Activated T-cell treated with anti-CD3 and anti-CD28 coated beads, Interleukin-2, amount 50 U/mL, for 4 hours (primary cell): Measurements from ENCODE around the gene PTPRT. TPM values are rescaled to one million over a fixed set of nuclear protein-coding genes. Genes with fewer than 3 reads are reported as not detected.

Experiments
- ATAC-seq, 2 donors: fragments of 200-7000 bp; cut with Tn5 transposase; one replicate each; pipeline ENCODE4 v1.10.0; 2021
- DNase-seq: peaks from one replicate; pipeline ENCODE4 v3.0.0-alpha.2; 2020
- H3K27me3 Mint-ChIP-seq: one replicate; pipeline ENCODE4 v1.8.0; 2021; ENCODE audit warnings: low read depth, mixed read lengths
- H3K36me3 Mint-ChIP-seq: one replicate; pipeline ENCODE4 v1.8.0; 2022; ENCODE audit warnings: mixed read lengths; ENCODE audit not compliant: insufficient read depth
- H3K4me1 Mint-ChIP-seq: one replicate; pipeline ENCODE4 v1.8.0; 2021; ENCODE audit warnings: low read depth, mixed read lengths
- H3K4me3 Mint-ChIP-seq: one replicate; pipeline ENCODE4 v1.8.0; 2021; ENCODE audit warnings: mild to moderate bottlenecking, moderate library complexity, mixed read lengths
- H3K9me3 Mint-ChIP-seq: one replicate; pipeline ENCODE4 v1.8.0; 2021; ENCODE audit warnings: mixed read lengths
- total RNA-seq, 3 donors: library from RNA; stranded (reverse); gene quantifications; one replicate each; pipeline ENCODE4 v1.2.1, GENCODE V29; 2021

PTPRT gene
- total RNA-seq, 3 donors from 2014 or later: not detected

GRCh38 chr20:42118409-42119125 is 1071.1 kb downstream of the PTPRT start:
- Mint-ChIP-seq H3K4me3 (no peak overlapping the region), H3K36me3 (no peaks in the 10 kb centered on the region), H3K27me3 (no peaks in the 10 kb centered on the region), H3K9me3 (no peaks in the 10 kb centered on the region), H3K4me1 (no peaks in the 10 kb centered on the region)
- ATAC-seq (no peak), DNase-seq (no peak)

- Mint-ChIP-seq H3K36me3 (no peaks in the 10 kb centered on the region), H3K27me3 (no peaks in the 10 kb centered on the region), H3K4me1 (no peaks in the 10 kb centered on the region), H3K9me3 (no peaks in the 10 kb centered on the region), H3K4me3 (no peak overlapping the region)
- DNase-seq: no peak
- no peak for ATAC-seq
Observed at GRCh38 chr20:42118001-42118400, 1071.7 kb downstream of the PTPRT start.

GRCh38 chr20:42113236-42113635 is 1076.5 kb downstream of the PTPRT start:
- ATAC-seq (no peak), DNase-seq (no peak)
- no peak overlapping the region for H3K4me3 Mint-ChIP-seq
- no peaks in the 10 kb centered on the region for H3K36me3 Mint-ChIP-seq
- H3K27me3 Mint-ChIP-seq: no peaks in the 10 kb centered on the region
- H3K9me3 Mint-ChIP-seq: no peaks in the 10 kb centered on the region
- H3K4me1 Mint-ChIP-seq: no peaks in the 10 kb centered on the region

- H3K4me3 Mint-ChIP-seq: no peak overlapping the region
Observed at GRCh38 chr20:42112161-42112560, 1077.5 kb downstream of the PTPRT start.

GRCh38 chr20:42111349-42111748 is 1078.4 kb downstream of the PTPRT start:
- no peak overlapping the region for H3K4me3 Mint-ChIP-seq
- ATAC-seq (no peak), DNase-seq (no peak)
- no peaks in the 10 kb centered on the region for H3K36me3 Mint-ChIP-seq
- H3K9me3 Mint-ChIP-seq: peaks cover 4% of the 10 kb centered on the region
- no peaks in the 10 kb centered on the region for H3K4me1 Mint-ChIP-seq
- no peaks in the 10 kb centered on the region for H3K27me3 Mint-ChIP-seq

More at GRCh38 chr20:42112161-42112560, 1077.5 kb downstream of the PTPRT start:
- Mint-ChIP-seq H3K27me3 (no peaks in the 10 kb centered on the region), H3K9me3 (no peaks in the 10 kb centered on the region), H3K36me3 (no peaks in the 10 kb centered on the region), H3K4me1 (no peaks in the 10 kb centered on the region)
- ATAC-seq: no peak
- DNase-seq: no peak

GRCh38 chr20:42110301-42110700 is 1079.4 kb downstream of the PTPRT start:
- DNase-seq (no peak), ATAC-seq (no peak)
- H3K4me1 Mint-ChIP-seq: no peaks in the 10 kb centered on the region
- H3K27me3 Mint-ChIP-seq: no peaks in the 10 kb centered on the region
- H3K36me3 Mint-ChIP-seq: no peaks in the 10 kb centered on the region
- peaks cover 5% of the 10 kb centered on the region for H3K9me3 Mint-ChIP-seq
- H3K4me3 Mint-ChIP-seq: no peak overlapping the region

GRCh38 chr20:42102000-42102399 is 1087.7 kb downstream of the PTPRT start:
- DNase-seq: no peak
- ATAC-seq: no peak
- peaks cover 8% of the 10 kb centered on the region for H3K9me3 Mint-ChIP-seq
- no peaks in the 10 kb centered on the region for H3K4me1 Mint-ChIP-seq
- H3K36me3 Mint-ChIP-seq: no peaks in the 10 kb centered on the region
- peaks cover 2% of the 10 kb centered on the region for H3K27me3 Mint-ChIP-seq
- no peak overlapping the region for H3K4me3 Mint-ChIP-seq

GRCh38 chr20:42100137-42100704 is 1089.5 kb downstream of the PTPRT start:
- H3K36me3 Mint-ChIP-seq: no peaks in the 10 kb centered on the region
- H3K4me3 Mint-ChIP-seq: no peak overlapping the region
- no peak for DNase-seq
- no peak for ATAC-seq
- H3K9me3 Mint-ChIP-seq: peaks cover 3% of the 10 kb centered on the region
- H3K4me1 Mint-ChIP-seq: no peaks in the 10 kb centered on the region
- H3K27me3 Mint-ChIP-seq: peaks cover 2% of the 10 kb centered on the region

- H3K36me3 Mint-ChIP-seq: no peaks in the 10 kb centered on the region
- ATAC-seq (no peak), DNase-seq (no peak)
- peaks cover 2% of the 10 kb centered on the region for H3K27me3 Mint-ChIP-seq
- H3K9me3 Mint-ChIP-seq: peaks cover 3% of the 10 kb centered on the region
- H3K4me3 Mint-ChIP-seq: no peak overlapping the region
- H3K4me1 Mint-ChIP-seq: no peaks in the 10 kb centered on the region
Observed at GRCh38 chr20:42099101-42099500, 1090.6 kb downstream of the PTPRT start.

GRCh38 chr20:42098418-42098817 is 1091.3 kb downstream of the PTPRT start:
- no peaks in the 10 kb centered on the region for H3K36me3 Mint-ChIP-seq

GRCh38 chr20:42097741-42098140 is 1092.0 kb downstream of the PTPRT start:
- Mint-ChIP-seq H3K27me3 (peaks cover 2% of the 10 kb centered on the region), H3K4me1 (no peaks in the 10 kb centered on the region), H3K9me3 (no peaks in the 10 kb centered on the region), H3K4me3 (no peak overlapping the region), H3K36me3 (no peaks in the 10 kb centered on the region)
- ATAC-seq (no peak), DNase-seq (no peak)

More at GRCh38 chr20:42098418-42098817, 1091.3 kb downstream of the PTPRT start:
- ATAC-seq: no peak
- Mint-ChIP-seq H3K4me1 (no peaks in the 10 kb centered on the region), H3K9me3 (peaks cover 3% of the 10 kb centered on the region), H3K27me3 (peaks cover 2% of the 10 kb centered on the region), H3K4me3 (no peak overlapping the region)
- DNase-seq: no peak

GRCh38 chr20:42095221-42095620 is 1094.5 kb downstream of the PTPRT start:
- DNase-seq (no peak), ATAC-seq (no peak)
- Mint-ChIP-seq H3K27me3 (peaks cover 2% of the 10 kb centered on the region), H3K9me3 (no peaks in the 10 kb centered on the region), H3K4me1 (no peaks in the 10 kb centered on the region), H3K4me3 (no peak overlapping the region), H3K36me3 (no peaks in the 10 kb centered on the region)

GRCh38 chr20:42093542-42094440 is 1095.9 kb downstream of the PTPRT start:
- Mint-ChIP-seq H3K36me3 (no peaks in the 10 kb centered on the region), H3K4me1 (no peaks in the 10 kb centered on the region), H3K4me3 (no peak overlapping the region), H3K27me3 (peaks cover 2% of the 10 kb centered on the region), H3K9me3 (no peaks in the 10 kb centered on the region)
- no peak for ATAC-seq
- no peak for DNase-seq

GRCh38 chr20:42093041-42093440 is 1096.7 kb downstream of the PTPRT start:
- H3K4me1 Mint-ChIP-seq: no peaks in the 10 kb centered on the region
- H3K36me3 Mint-ChIP-seq: no peaks in the 10 kb centered on the region
- peaks cover 2% of the 10 kb centered on the region for H3K27me3 Mint-ChIP-seq
- H3K9me3 Mint-ChIP-seq: no peaks in the 10 kb centered on the region
- ATAC-seq: no peak
- H3K4me3 Mint-ChIP-seq: no peak overlapping the region
- DNase-seq: no peak
